SU-DHL-6 (cell line): Measurements from ENCODE around the gene AMPD3.

ENCODE experiments used
- CTCF ChIP-seq: fragments of 200-600 bp; sonication (generic); IDR thresholded peaks from one replicate; pipeline ENCODE4 v1.5.1; 2017; ENCODE audit warnings: antibody characterized with exemption, mild to moderate bottlenecking, low read length, moderate library complexity; ENCODE audit not compliant: insufficient read depth, poor library complexity, severe bottlenecking
- EZH2phosphoT487 ChIP-seq: fragments of 200-600 bp; sonication (generic), shearing (Covaris generic); conservative IDR thresholded peaks from 2 replicates; pipeline ENCODE4 v1.6.1; 2018; ENCODE audit warnings: mild to moderate bottlenecking, antibody characterized with exemption, low read length, moderate library complexity, mixed read lengths

GRCh38 chr11:10511181-10511621 lies 56.1 kb downstream of the AMPD3 start:
- no peak for TF ChIP-seq CTCF
- no peak for TF ChIP-seq EZH2phosphoT487
